Duodenal mucosa (tissue), 2 donors: ENCODE results near the gene DDIAS.

Source experiments
- H3K27ac ChIP-seq: one replicate; pipeline ENCODE4 v1.7.0; 2013; ENCODE audit warnings: low read depth, low read length
- H3K27me3 ChIP-seq, 2 donors: one replicate each; pipeline ENCODE4 v1.7.0; 2013; ENCODE audit warnings: low read length in 2 of 2, control low read depth in 1 of 2; ENCODE audit not compliant: insufficient read depth in 2 of 2, control insufficient read depth in 1 of 2
- H3K36me3 ChIP-seq, 2 donors: one replicate each; pipeline ENCODE4 v1.7.0; 2013; ENCODE audit warnings: low read length in 2 of 2, control low read depth in 1 of 2; ENCODE audit not compliant: insufficient read depth in 2 of 2, control insufficient read depth in 1 of 2
- H3K4me1 ChIP-seq, 2 donors: one replicate each; pipeline ENCODE4 v1.7.0; 2013; ENCODE audit warnings: low read length in 2 of 2, control low read depth in 1 of 2; ENCODE audit not compliant: insufficient read depth in 2 of 2, control insufficient read depth in 1 of 2
- H3K4me3 ChIP-seq, 2 donors: one replicate each; pipeline ENCODE4 v1.7.0; 2013; ENCODE audit warnings: low read length in 2 of 2, low read depth in 1 of 2
- H3K9ac ChIP-seq, 2 donors: one replicate each; pipeline ENCODE4 v1.7.0; 2013; ENCODE audit warnings: low read length in 2 of 2, low read depth in 1 of 2
- H3K9me3 ChIP-seq, 2 donors: one replicate each; pipeline ENCODE4 v1.7.0; 2013; ENCODE audit warnings: low read length in 2 of 2, control low read depth in 1 of 2; ENCODE audit not compliant: control insufficient read depth in 1 of 2

Gene DDIAS

DNA sequence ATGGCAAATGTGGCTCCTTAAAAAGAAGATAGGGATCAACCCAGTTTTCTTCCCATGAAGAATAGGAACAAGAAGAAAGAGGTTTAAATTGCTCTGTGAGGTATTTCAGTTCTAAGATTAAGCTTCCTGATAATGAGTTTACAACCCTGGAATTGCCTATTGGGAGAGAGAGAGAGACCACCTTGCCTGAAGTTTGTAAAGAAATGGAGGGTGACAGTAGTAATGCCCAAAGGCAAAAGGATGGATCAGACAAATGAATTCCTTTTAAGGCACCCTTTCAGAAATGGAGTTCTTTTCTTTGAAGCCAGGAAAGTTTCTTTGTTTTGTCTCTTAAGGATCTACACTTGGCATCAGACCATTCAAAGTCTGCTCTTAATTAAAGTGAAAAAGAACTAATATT, 74.3 kb downstream of the DDIAS start:
- Histone ChIP-seq H3K9ac (no peak overlapping the region), H3K27me3 (no peaks in the 10 kb centered on the region), H3K9me3 (no peaks in the 10 kb centered on the region), H3K36me3 (no peaks in the 10 kb centered on the region), H3K27ac (no peak overlapping the region), H3K4me3 (no peak overlapping the region), H3K4me1 (no peaks in the 10 kb centered on the region)

- H3K4me3 ChIP-seq, result no peak overlapping the region
- no peak overlapping the region for H3K27ac ChIP-seq
- H3K9ac ChIP-seq, result no peak overlapping the region
- H3K4me1 ChIP-seq, result no peaks in the 10 kb centered on the region
- no peaks in the 10 kb centered on the region for H3K9me3 ChIP-seq
- H3K36me3 ChIP-seq, result peaks cover 0 to 4% of the 10 kb centered on the region in 2 donors
- no peaks in the 10 kb centered on the region for H3K27me3 ChIP-seq
Observed at GRCh38 chr11:82976786-82977185, 75.2 kb downstream of the DDIAS start.

GRCh38 chr11:82978422-82979099, 77.0 kb downstream of the DDIAS start:
- no peaks in the 10 kb centered on the region for H3K9me3 ChIP-seq
- no peak overlapping the region for H3K27ac ChIP-seq
- no peak overlapping the region for H3K4me3 ChIP-seq
- no peaks in the 10 kb centered on the region for H3K4me1 ChIP-seq
- no peaks in the 10 kb centered on the region for H3K27me3 ChIP-seq
- H3K9ac ChIP-seq, result no peak overlapping the region
- peaks cover 0 to 12% of the 10 kb centered on the region in 2 donors for H3K36me3 ChIP-seq

DNA sequence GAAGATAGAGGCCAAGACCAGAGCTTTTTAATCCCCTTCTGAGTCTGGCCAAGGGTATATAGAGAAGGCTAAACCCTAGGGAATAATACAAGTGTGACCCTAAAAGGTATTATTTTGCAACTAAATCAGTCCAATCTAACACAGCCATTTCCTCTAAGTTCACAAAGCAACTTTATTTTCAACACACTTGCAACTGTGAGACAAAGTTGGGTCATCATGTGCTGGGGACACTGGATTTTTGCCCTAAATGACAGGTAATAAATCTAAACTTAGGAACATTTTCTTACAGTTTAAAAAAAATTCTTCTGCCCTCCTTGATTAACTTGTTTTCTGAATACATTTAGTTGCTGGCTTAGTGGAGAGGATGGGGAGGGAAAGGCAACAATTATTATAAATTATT, 78.3 kb downstream of the DDIAS start:
- Histone ChIP-seq H3K27me3 (no peaks in the 10 kb centered on the region), H3K36me3 (peaks cover 6 to 20% of the 10 kb centered on the region in 2 donors), H3K27ac (no peak overlapping the region), H3K4me3 (no peak overlapping the region), H3K4me1 (no peaks in the 10 kb centered on the region), H3K9me3 (no peaks in the 10 kb centered on the region), H3K9ac (no peak overlapping the region)

DNA sequence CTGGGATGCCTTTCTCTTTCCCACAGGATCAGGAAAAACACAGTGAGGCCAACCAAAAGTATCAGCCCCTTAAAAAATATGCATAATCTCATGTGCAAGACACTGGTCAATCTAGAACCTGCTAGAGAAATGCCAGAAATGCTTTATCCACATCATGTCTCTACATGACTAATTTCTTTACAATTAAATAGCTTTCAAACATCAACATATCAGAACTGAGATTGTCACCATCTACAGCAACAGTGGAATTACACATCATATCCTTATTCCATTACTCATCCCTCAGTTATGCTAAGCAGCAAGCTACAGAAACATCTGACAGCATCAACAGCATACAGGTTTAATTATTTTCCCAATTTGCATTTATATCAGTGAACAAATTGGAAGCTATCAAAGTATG, 78.8 kb downstream of the DDIAS start:
- Histone ChIP-seq H3K36me3 (peaks cover 6 to 21% of the 10 kb centered on the region in 2 donors), H3K9ac (no peak overlapping the region), H3K9me3 (no peaks in the 10 kb centered on the region), H3K4me3 (no peak overlapping the region), H3K27ac (no peak overlapping the region), H3K27me3 (no peaks in the 10 kb centered on the region), H3K4me1 (no peaks in the 10 kb centered on the region)

DNA sequence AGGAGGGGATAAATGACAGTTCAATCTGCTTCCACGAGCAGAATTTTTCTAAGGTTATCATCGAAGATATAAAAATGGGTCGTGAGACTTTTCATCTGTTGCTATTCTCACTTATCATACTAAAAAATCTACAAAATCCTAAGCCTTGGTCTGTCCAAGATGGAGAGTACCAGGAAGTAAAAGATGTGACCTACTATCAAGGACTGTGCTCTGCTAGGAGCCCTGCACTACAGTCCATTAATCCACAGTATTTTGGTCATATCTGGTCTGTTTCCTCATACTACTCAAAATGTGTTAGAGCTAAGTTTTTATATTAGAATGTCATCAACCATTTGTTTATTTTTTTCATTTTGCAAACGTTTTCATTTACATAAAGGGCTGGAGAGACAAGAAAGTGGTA, 79.4 kb downstream of the DDIAS start:
- H3K27ac ChIP-seq, result no peak overlapping the region
- H3K9ac ChIP-seq, result no peak overlapping the region
- H3K9me3 ChIP-seq, result no peaks in the 10 kb centered on the region
- H3K4me1 ChIP-seq, result no peaks in the 10 kb centered on the region
- no peaks in the 10 kb centered on the region for H3K27me3 ChIP-seq
- H3K36me3 ChIP-seq, result peaks cover 6 to 21% of the 10 kb centered on the region in 2 donors
- H3K4me3 ChIP-seq, result no peak overlapping the region

DNA sequence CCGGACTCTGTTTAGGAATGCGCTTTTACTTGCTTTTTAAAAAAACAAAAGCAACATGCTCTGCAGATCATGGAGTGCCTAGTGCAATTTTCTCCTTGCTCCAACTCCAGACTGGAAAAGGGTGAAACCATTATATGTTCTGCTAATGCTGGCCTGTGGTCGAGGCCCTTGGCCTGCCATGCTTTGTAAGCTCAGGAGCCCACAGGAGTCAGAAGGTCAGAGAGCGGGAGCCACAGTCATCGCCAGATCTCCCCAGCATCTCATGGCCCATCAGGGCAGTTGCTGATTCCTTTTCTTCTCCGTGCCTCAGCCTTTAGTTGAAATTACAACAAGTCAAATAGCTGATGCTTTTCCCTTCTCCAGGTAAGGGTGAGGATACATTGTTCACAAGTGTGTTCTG, 80.3 kb downstream of the DDIAS start:
- Histone ChIP-seq H3K4me3 (no peak overlapping the region), H3K9me3 (no peaks in the 10 kb centered on the region), H3K9ac (no peak overlapping the region), H3K27me3 (no peaks in the 10 kb centered on the region), H3K27ac (no peak overlapping the region), H3K36me3 (peaks cover 6 to 26% of the 10 kb centered on the region in 2 donors), H3K4me1 (peaks cover 0 to 5% of the 10 kb centered on the region in 2 donors)
